Fibroblast of lung (primary cell): Measurements from ENCODE around the gene FTO. TPM values are rescaled to one million over a fixed set of nuclear protein-coding genes. Genes with fewer than 3 reads are reported as not detected.
A peak's percentile ranks its signal among the peaks of the same experiment; 100 is the strongest.

Source experiments
- DNase-seq, 2 donors: peaks; one replicate each; pipeline versions ENCODE4 v3.0.0 to v3.0.0-alpha.2; 2010; ENCODE audit warnings: low read depth in 2 of 2
- H2AFZ ChIP-seq: 2 replicates; pipeline ENCODE4 v1.5.1; 2012; ENCODE audit warnings: low read length, control low read depth, inconsistent platforms
- H3K27ac ChIP-seq: 2 replicates; pipeline ENCODE4 v1.5.1; 2011; ENCODE audit warnings: low read length, control low read depth; ENCODE audit not compliant: insufficient read depth
- H3K27me3 ChIP-seq: 2 replicates; pipeline ENCODE4 v1.5.1; 2011; ENCODE audit warnings: mild to moderate bottlenecking, low read length; ENCODE audit not compliant: control insufficient read depth, insufficient read depth
- H3K36me3 ChIP-seq: 2 replicates; pipeline ENCODE4 v1.5.1; 2011; ENCODE audit warnings: low read length; ENCODE audit not compliant: control insufficient read depth, insufficient read depth
- H3K4me1 ChIP-seq: 2 replicates; pipeline ENCODE4 v1.5.1; 2011; ENCODE audit warnings: low read length; ENCODE audit not compliant: control insufficient read depth, insufficient read depth; ENCODE audit errors: extremely low read depth
- H3K4me2 ChIP-seq: 2 replicates; pipeline ENCODE4 v1.5.1; 2011; ENCODE audit warnings: low read length, control low read depth; ENCODE audit not compliant: insufficient read depth; ENCODE audit errors: extremely low read depth
- H3K4me3 ChIP-seq, 4 experiments: fragments of 200-600 bp in 1 of 4; sonication (generic) in 1 of 4; replicated peaks in 1 of 4; 2 replicates each; pipeline ENCODE4 v1.5.1; 2011 to 2016; ENCODE audit warnings: low read length in 4 of 4, low read depth in 3 of 4, mild to moderate bottlenecking in 3 of 4, control low read depth in 2 of 4, inconsistent platforms in 1 of 4, mixed read lengths in 1 of 4; ENCODE audit not compliant: insufficient read depth in 1 of 4; ENCODE audit errors: control extremely low read depth in 1 of 4
- H3K79me2 ChIP-seq: 2 replicates; pipeline ENCODE4 v1.5.1; 2012; ENCODE audit warnings: mild to moderate bottlenecking, low read length, inconsistent platforms; ENCODE audit not compliant: control insufficient read depth, insufficient read depth
- H3K9ac ChIP-seq: 2 replicates; pipeline ENCODE4 v1.5.1; 2011; ENCODE audit warnings: mild to moderate bottlenecking, low read length, control low read depth; ENCODE audit not compliant: insufficient read depth
- H3K9me3 ChIP-seq: 2 replicates; pipeline ENCODE4 v1.5.1; 2012; ENCODE audit warnings: low read depth, low read length; ENCODE audit not compliant: control insufficient read depth, insufficient read depth
- H4K20me1 ChIP-seq: 2 replicates; pipeline ENCODE4 v1.5.1; 2011; ENCODE audit warnings: low read length; ENCODE audit not compliant: control insufficient read depth, insufficient read depth; ENCODE audit errors: extremely low read depth
- EZH2 ChIP-seq: IDR thresholded peaks from 2 replicates; pipeline ENCODE4 v1.5.1; 2012; ENCODE audit warnings: low read length, control low read depth, mild to moderate bottlenecking; ENCODE audit errors: missing control alignments
- polyA plus RNA-seq, 2 donors: library from polyadenylated mRNA; depleted of rRNA in 1 of 2; stranded (reverse) in 1 of 2; unstranded in 1 of 2; fragments of >200 nt; gene quantifications; 2 replicates each; pipeline ENCODE4 v1.2.1, GENCODE V29; 2011 to 2012; ENCODE audit warnings: missing spikeins in 1 of 2
- total RNA-seq: library from RNA; depleted of rRNA; stranded (reverse); fragments of >200 nt; gene quantifications from 2 replicates; pipeline ENCODE4 v1.2.1, GENCODE V29; 2014
- TF ChIP-seq, protein P1 (sequence below), 2 donors: IDR thresholded peaks in 1 of 2; conservative IDR thresholded peaks in 1 of 2; 1 replicate in 1 of 2; 2 replicates in 1 of 2; pipeline ENCODE4 v1.5.1; 2011 to 2012; ENCODE audit warnings: low read length in 2 of 2, control low read depth in 1 of 2, inconsistent platforms in 1 of 2, low read depth in 1 of 2, mild to moderate bottlenecking in 1 of 2

FTO gene
- total and polyA plus RNA-seq, 2 donors (not counting 1 experiment from before 2014, with no cell fraction given), result 61.1 to 97.6 TPM

DNA sequence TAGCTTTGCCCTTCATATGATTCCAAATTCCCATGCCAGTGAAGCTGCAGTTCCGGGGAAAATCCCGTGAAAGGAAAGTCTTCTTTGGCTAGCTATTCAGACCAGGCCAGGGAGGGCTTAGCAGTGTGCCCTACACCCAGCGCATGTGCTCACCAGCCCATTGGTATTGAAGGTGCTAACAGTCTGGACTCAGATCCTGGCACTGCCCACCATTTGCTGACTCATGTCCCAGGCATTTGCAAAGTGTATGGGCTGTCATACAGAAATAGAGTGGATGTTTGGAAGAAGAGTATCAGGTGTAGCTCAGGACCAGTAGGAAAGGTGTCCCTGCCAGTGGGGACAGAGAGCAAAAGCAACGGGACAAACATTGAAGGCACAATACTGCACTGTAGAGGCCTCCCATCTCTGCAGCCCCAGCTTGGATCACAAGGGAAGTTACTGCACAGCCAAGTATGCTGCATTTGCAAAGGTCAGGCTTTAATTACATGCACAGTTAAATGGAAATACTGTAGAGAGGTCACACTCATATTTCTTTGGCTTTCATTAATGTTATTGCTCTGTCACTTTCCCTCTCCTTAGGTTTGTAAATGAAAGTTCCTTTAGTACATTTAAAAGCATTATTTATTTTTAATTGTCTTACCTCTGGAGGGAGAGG, 362.6 kb downstream of the FTO start:
- no peak overlapping the region for H3K9ac ChIP-seq
- H3K4me2 ChIP-seq, result no peak overlapping the region
- H3K4me3 ChIP-seq, result no peak overlapping the region
- H3K79me2 ChIP-seq, result no peaks in the 10 kb centered on the region
- H2AFZ ChIP-seq, result no peak overlapping the region
- no peaks in the 10 kb centered on the region for H3K27me3 ChIP-seq
- DNase-seq, result peak in 1 of 2 donors; percentile 14
- H4K20me1 ChIP-seq, result no peaks in the 10 kb centered on the region
- no peaks in the 10 kb centered on the region for H3K4me1 ChIP-seq
- no peak overlapping the region for H3K27ac ChIP-seq
- no peaks in the 10 kb centered on the region for H3K36me3 ChIP-seq
- H3K9me3 ChIP-seq, result no peaks in the 10 kb centered on the region
- TF ChIP-seq, protein P1, sequence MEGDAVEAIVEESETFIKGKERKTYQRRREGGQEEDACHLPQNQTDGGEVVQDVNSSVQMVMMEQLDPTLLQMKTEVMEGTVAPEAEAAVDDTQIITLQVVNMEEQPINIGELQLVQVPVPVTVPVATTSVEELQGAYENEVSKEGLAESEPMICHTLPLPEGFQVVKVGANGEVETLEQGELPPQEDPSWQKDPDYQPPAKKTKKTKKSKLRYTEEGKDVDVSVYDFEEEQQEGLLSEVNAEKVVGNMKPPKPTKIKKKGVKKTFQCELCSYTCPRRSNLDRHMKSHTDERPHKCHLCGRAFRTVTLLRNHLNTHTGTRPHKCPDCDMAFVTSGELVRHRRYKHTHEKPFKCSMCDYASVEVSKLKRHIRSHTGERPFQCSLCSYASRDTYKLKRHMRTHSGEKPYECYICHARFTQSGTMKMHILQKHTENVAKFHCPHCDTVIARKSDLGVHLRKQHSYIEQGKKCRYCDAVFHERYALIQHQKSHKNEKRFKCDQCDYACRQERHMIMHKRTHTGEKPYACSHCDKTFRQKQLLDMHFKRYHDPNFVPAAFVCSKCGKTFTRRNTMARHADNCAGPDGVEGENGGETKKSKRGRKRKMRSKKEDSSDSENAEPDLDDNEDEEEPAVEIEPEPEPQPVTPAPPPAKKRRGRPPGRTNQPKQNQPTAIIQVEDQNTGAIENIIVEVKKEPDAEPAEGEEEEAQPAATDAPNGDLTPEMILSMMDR (conservative IDR thresholded peaks at IDR 0.05 in 1 of 2, IDR thresholded peaks at IDR 0.05 in 1 of 2; ENCODE audit: low read depth in 1 of 2, low read length in 2 of 2), result no peak
- no peak for TF ChIP-seq EZH2

DNA sequence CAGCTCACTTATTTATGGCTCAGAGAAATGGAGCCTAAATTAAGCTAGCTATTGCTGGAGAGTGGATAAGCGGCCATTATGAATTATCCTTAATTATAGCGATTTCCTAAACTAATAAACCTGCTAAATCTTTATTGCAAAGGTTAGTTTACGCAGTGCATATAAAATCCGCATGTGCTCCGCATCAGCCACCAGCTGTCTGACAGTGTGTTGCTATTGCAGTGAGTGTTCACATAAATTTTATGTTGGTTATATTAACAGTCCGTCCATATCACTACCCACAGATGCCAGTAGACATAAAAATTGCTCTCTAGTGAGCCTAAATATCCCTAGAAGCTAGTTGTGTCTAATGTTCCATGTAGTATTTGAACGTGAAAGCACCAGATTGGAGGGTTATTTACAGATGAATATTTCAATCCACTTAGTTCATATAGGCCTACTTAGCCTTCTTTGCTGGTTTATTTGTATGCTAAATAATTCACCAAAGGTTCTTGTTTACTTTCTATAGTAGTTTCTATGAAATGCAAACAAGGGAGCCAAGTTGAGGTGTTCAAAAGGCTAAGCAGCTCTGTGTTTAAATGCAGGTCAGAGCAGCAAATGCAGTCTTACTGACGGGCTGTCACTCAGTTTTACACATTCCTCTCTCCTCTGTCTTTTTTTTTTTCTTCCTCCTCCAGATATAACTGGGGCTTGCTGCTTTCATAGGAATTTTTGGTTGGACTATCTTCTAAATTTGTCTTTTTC, 363.5 kb downstream of the FTO start:
- TF ChIP-seq, protein P1 (conservative IDR thresholded peaks at IDR 0.05 in 1 of 2, IDR thresholded peaks at IDR 0.05 in 1 of 2; ENCODE audit: low read depth in 1 of 2, low read length in 2 of 2), result no peak
- TF ChIP-seq EZH2, result no peak
- no peaks in the 10 kb centered on the region for H3K36me3 ChIP-seq
- H4K20me1 ChIP-seq, result no peaks in the 10 kb centered on the region
- no peak overlapping the region for H3K9ac ChIP-seq
- peak in 1 of 2 donors; percentile 11 for DNase-seq
- no peaks in the 10 kb centered on the region for H3K4me1 ChIP-seq
- H2AFZ ChIP-seq, result no peak overlapping the region
- no peaks in the 10 kb centered on the region for H3K79me2 ChIP-seq
- H3K4me3 ChIP-seq, result no peak overlapping the region
- H3K4me2 ChIP-seq, result no peak overlapping the region
- no peaks in the 10 kb centered on the region for H3K9me3 ChIP-seq
- H3K27me3 ChIP-seq, result no peaks in the 10 kb centered on the region
- no peak overlapping the region for H3K27ac ChIP-seq

DNA sequence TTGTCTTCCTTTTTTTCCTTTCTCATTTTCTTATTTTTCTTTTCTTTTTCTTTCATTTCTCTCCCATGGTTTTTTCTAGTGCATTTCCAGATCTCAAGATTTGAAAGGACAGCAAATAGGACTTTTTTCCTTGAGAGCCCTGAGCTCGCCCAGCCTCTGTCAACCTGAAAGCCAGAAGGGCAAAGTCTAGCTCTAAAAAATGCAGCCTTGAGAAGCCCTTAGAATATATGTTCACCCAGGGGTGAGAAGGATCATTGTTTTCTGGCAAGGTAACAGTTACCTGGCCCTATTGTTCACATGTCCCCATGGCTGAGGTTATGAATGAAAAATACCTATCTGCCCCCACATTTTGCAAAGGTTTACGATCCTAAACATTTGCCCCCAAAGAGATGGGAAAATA, 364.3 kb downstream of the FTO start:
- no peak overlapping the region for H3K4me2 ChIP-seq
- no peak overlapping the region for H3K9ac ChIP-seq
- H3K4me1 ChIP-seq, result no peaks in the 10 kb centered on the region
- no peak for TF ChIP-seq EZH2
- TF ChIP-seq, protein P1 (conservative IDR thresholded peaks at IDR 0.05 in 1 of 2, IDR thresholded peaks at IDR 0.05 in 1 of 2; ENCODE audit: low read depth in 1 of 2, low read length in 2 of 2), result no peak
- H3K36me3 ChIP-seq, result no peaks in the 10 kb centered on the region
- no peak overlapping the region for H2AFZ ChIP-seq
- no peak for DNase-seq
- no peaks in the 10 kb centered on the region for H3K9me3 ChIP-seq
- no peaks in the 10 kb centered on the region for H4K20me1 ChIP-seq
- no peak overlapping the region for H3K4me3 ChIP-seq
- no peaks in the 10 kb centered on the region for H3K27me3 ChIP-seq
- no peaks in the 10 kb centered on the region for H3K79me2 ChIP-seq
- H3K27ac ChIP-seq, result no peak overlapping the region
